OCI-LY3 (cell line): ENCODE measurements around the gene ARHGAP6.

Source experiments
- H2AFZ ChIP-seq: fragments of 200-600, 300-600 bp; shearing (Covaris generic); 2 replicates; pipeline ENCODE4 v1.6.0; 2014; ENCODE audit warnings: antibody characterized with exemption, low read depth, low read length
- H3K27ac ChIP-seq: fragments of 200-600, 300-600 bp; sonication (generic); 2 replicates; pipeline ENCODE4 v1.5.1; 2014; ENCODE audit warnings: mild to moderate bottlenecking, low read length, moderate library complexity, mixed read lengths
- H3K27me3 ChIP-seq: fragments of 200-600, 300-600 bp; sonication (generic); 2 replicates; pipeline ENCODE4 v1.6.1; 2014; ENCODE audit warnings: low read depth, low read length, mixed read lengths
- H3K36me3 ChIP-seq: fragments of 200-600, 300-600 bp; sonication (generic); replicated peaks from 2 replicates; pipeline ENCODE3; 2014; ENCODE audit warnings: low read depth, low read length, mixed read lengths
- H3K4me1 ChIP-seq: fragments of 300-600, 200-600 bp; sonication (generic); 2 replicates; pipeline ENCODE4 v1.6.1; 2014; ENCODE audit warnings: low read length, mixed read lengths
- H3K4me2 ChIP-seq: fragments of 200-600, 300-600 bp; sonication (generic); 2 replicates; pipeline ENCODE4 v1.6.1; 2014; ENCODE audit warnings: low read length, mixed read lengths
- H3K4me3 ChIP-seq: fragments of 300-600, 200-600 bp; sonication (generic); 2 replicates; pipeline ENCODE4 v1.5.1; 2014; ENCODE audit warnings: antibody characterized with exemption, mild to moderate bottlenecking, low read length, moderate library complexity
- H3K79me2 ChIP-seq: fragments of 300-600, 200-600 bp; shearing (Covaris generic); 2 replicates; pipeline ENCODE4 v1.6.1; 2014; ENCODE audit warnings: mild to moderate bottlenecking, low read length, mixed read lengths
- H3K9ac ChIP-seq: fragments of 300-600, 200-600 bp; shearing (Covaris generic); 2 replicates; pipeline ENCODE4 v1.6.0; 2014; ENCODE audit warnings: mild to moderate bottlenecking, low read length, moderate library complexity
- H3K9me3 ChIP-seq: fragments of 200-600, 300-600 bp; shearing (Covaris generic); 2 replicates; pipeline ENCODE4 v1.6.1; 2014; ENCODE audit warnings: low read length, mixed read lengths; ENCODE audit not compliant: insufficient read depth
- H4K20me1 ChIP-seq: fragments of 200-600, 300-600 bp; sonication (generic); 2 replicates; pipeline ENCODE4 v1.6.1; 2016; ENCODE audit warnings: low read length, mixed read lengths; ENCODE audit not compliant: insufficient read depth
- EZH2phosphoT487 ChIP-seq: fragments of 200-600 bp; shearing (Covaris generic); IDR thresholded peaks from 2 replicates; pipeline ENCODE4 v1.6.1; 2018; ENCODE audit warnings: antibody characterized with exemption, mixed run types, low read depth
- TF ChIP-seq, protein P1 (sequence below): fragments of 200-600, 300-600 bp; sonication (generic); IDR thresholded peaks from 2 replicates; pipeline ENCODE4 v1.5.1; 2014; ENCODE audit warnings: antibody characterized with exemption, low read length, low read depth

Gene ARHGAP6

DNA sequence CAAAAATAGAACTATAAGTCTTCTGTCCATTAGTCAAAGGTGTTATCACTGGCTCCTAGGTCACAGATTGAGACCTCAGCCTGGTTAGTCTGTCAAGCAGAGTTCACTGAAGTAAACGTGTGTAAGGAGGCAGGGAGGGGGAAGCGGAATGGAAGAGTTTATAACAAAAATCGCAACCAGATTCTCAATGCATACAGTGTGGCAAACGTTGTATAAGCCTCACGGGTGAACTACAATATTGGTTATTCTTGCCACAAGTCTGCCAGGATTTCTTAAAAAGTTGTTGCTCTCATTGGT lies 257.7 kb downstream of the ARHGAP6 start:
- no peaks in the 10 kb centered on the region for H3K36me3 ChIP-seq
- no peaks in the 10 kb centered on the region for H3K27me3 ChIP-seq
- H3K9ac ChIP-seq = no peak overlapping the region
- H3K4me1 ChIP-seq = peaks cover 10% of the 10 kb centered on the region
- no peak overlapping the region for H3K4me2 ChIP-seq
- no peaks in the 10 kb centered on the region for H4K20me1 ChIP-seq
- H2AFZ ChIP-seq = no peak overlapping the region
- no peak overlapping the region for H3K4me3 ChIP-seq
- no peaks in the 10 kb centered on the region for H3K9me3 ChIP-seq
- TF ChIP-seq, protein P1, sequence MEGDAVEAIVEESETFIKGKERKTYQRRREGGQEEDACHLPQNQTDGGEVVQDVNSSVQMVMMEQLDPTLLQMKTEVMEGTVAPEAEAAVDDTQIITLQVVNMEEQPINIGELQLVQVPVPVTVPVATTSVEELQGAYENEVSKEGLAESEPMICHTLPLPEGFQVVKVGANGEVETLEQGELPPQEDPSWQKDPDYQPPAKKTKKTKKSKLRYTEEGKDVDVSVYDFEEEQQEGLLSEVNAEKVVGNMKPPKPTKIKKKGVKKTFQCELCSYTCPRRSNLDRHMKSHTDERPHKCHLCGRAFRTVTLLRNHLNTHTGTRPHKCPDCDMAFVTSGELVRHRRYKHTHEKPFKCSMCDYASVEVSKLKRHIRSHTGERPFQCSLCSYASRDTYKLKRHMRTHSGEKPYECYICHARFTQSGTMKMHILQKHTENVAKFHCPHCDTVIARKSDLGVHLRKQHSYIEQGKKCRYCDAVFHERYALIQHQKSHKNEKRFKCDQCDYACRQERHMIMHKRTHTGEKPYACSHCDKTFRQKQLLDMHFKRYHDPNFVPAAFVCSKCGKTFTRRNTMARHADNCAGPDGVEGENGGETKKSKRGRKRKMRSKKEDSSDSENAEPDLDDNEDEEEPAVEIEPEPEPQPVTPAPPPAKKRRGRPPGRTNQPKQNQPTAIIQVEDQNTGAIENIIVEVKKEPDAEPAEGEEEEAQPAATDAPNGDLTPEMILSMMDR = no peak
- no peak for TF ChIP-seq EZH2phosphoT487
- no peak overlapping the region for H3K27ac ChIP-seq
- no peaks in the 10 kb centered on the region for H3K79me2 ChIP-seq

DNA sequence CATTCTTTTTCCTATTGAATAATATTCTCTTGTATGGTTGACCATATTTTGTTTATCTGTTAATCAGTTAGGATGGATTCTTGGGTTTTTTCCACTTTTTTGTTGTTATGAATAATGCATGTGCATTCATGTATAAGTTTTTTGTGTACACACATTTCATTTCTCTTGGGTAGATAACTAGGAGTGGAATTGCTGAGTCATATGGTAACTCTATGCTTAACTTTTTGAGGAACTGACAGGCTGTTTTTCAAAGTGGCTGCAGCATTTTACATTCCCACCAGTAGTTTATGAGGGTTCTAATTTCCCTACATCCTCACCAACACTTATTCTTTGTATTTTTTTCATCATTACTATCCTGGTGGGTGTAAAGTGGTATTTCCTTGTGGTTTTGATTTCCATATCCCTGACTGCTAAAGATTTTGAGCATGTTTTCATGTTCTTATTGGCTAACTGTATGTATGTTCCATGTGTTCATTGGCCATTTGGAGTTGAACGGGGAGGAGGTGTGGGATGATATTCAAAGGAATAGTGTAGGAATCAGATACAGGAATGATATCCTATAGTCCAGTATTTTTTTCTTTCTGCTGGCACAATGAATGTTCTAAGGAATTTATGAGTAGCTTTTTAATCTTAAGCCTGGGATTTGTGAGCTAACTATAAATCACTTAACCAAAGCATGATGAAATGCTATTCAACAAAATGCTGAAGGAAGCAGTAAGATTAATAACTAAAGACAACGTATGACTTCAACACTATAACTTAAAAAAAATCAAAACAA lies 258.2 kb downstream of the ARHGAP6 start:
- Histone ChIP-seq H3K27ac (no peak overlapping the region), H3K36me3 (no peaks in the 10 kb centered on the region), H3K4me3 (no peak overlapping the region), H3K27me3 (no peaks in the 10 kb centered on the region), H2AFZ (no peak overlapping the region), H3K9ac (no peak overlapping the region), H3K9me3 (no peaks in the 10 kb centered on the region), H3K79me2 (no peaks in the 10 kb centered on the region), H3K4me2 (no peak overlapping the region), H3K4me1 (peaks cover 10% of the 10 kb centered on the region), H4K20me1 (no peaks in the 10 kb centered on the region)
- TF ChIP-seq EZH2phosphoT487 = no peak
- TF ChIP-seq, protein P1 = no peak

DNA sequence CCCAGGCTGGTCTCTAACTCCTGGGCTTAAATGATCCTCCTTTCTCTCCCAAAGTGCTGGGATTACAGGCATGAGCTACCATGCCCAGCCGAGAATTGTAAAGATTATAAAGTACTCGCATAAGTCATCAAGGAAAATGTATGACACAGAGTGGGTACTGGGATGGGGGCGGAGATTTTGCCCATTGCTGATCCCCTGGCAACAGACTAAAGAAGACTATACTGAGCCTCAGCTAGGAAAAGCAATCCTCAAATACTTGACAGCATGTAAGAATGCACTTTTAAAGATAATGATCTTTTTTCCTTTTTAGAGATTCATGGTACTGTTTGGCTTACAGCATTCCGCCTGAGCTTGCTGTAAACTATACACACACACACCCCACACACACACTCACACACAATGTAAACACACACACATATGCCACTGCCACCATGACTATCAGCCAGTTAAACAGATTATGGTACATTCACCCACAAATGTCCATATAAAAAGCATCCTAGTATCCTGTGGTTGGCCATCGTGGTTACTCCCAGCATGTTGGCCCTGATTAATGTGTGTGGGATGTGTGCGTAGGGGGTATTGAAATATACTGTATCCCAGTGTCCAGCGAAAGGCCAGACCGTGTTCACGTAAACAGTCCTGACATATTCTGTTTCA lies 259.5 kb downstream of the ARHGAP6 start:
- Histone ChIP-seq H4K20me1 (no peaks in the 10 kb centered on the region), H3K9me3 (no peaks in the 10 kb centered on the region), H3K27me3 (no peaks in the 10 kb centered on the region), H3K9ac (no peak overlapping the region), H2AFZ (no peak overlapping the region), H3K4me2 (no peak overlapping the region), H3K4me3 (no peak overlapping the region), H3K4me1 (peaks cover 10% of the 10 kb centered on the region), H3K27ac (no peak overlapping the region), H3K79me2 (no peaks in the 10 kb centered on the region), H3K36me3 (no peaks in the 10 kb centered on the region)
- no peak for TF ChIP-seq EZH2phosphoT487
- TF ChIP-seq, protein P1 = no peak

DNA sequence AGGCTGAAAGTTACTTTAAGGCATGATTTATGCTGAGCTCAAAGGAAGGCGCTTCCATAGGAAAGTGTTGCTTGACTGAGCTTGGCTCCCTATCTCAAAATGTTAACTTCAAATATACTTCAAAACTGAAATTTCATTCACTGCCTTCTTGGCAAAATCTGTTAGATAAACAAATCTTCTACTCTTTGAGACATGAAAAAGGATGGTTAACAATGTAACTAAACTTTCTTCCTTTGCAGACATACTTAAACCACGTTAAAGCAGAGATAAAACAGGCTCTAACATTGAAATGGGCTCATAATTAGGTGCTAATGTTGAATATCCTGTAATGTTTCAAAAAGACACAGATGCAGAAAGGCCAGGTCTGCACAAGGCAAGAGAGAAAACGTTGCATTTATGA lies 262.1 kb downstream of the ARHGAP6 start:
- no peak overlapping the region for H3K27ac ChIP-seq
- no peak overlapping the region for H3K4me2 ChIP-seq
- TF ChIP-seq, protein P1 = no peak
- no peak for TF ChIP-seq EZH2phosphoT487
- H3K4me3 ChIP-seq = no peak overlapping the region
- peaks cover 10% of the 10 kb centered on the region for H3K4me1 ChIP-seq
- no peaks in the 10 kb centered on the region for H3K36me3 ChIP-seq
- H3K9ac ChIP-seq = no peak overlapping the region
- H3K9me3 ChIP-seq = no peaks in the 10 kb centered on the region
- no peaks in the 10 kb centered on the region for H4K20me1 ChIP-seq
- no peaks in the 10 kb centered on the region for H3K79me2 ChIP-seq
- no peaks in the 10 kb centered on the region for H3K27me3 ChIP-seq
- H2AFZ ChIP-seq = no peak overlapping the region
